ENCODE data around the gene ADAMTS14. TPM values are rescaled to one million over a fixed set of nuclear protein-coding genes. Genes with fewer than 3 reads are reported as not detected.

Gene ADAMTS14
- total RNA-seq, 1 experiment from 2014 or later: 0.14 TPM

DNA sequence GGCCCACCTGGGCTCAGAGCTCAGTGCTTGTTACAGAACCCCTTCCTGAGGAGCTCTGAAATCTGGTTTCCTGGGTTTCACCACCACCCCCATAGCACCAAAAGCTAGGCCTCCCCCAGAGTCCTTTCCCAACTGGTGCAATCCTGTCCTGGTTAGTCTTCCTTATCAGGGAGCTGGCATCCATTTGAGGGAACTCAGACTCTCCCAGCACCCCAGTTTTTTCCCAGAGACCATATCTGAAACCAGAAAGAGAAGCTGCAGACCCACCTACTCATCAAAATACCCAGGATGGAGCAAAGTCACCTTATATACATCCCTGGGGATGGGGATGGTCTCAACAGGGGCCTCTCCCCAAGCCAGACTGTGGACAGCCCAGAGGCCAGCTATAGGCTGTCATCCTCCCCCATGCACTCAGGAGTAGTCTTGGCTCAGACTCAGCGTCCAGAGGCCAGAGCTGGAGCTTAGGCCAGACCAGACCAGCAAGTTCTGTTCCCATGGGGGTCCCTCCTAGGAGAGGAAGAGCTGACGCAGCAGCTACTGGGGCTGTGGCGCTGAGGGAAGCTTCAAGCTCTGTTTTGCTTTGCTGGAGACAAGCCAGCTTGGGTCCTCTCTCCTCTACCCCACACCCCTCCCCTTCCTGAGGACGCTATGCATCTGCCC, 109.9 kb downstream of the ADAMTS14 start:
- DNase-seq: no peak
- H3K4me1 Mint-ChIP-seq (ENCODE audit: low read depth, unreplicated experiment): no peaks in the 10 kb centered on the region
- no TSS peak for BruUV-seq (replicated peaks)
- H3K4me3 Mint-ChIP-seq (ENCODE audit: low read depth, unreplicated experiment): no peak overlapping the region
- intact Hi-C loops (cut with micrococcal nuclease; ENCODE audit: unreplicated experiment): no loop called here
- peaks cover 84% of the 10 kb centered on the region for H3K27me3 Mint-ChIP-seq (ENCODE audit: unreplicated experiment)
- CTCF ChIA-PET: no interaction called here
- no peak overlapping the region for H3K27ac Mint-ChIP-seq (ENCODE audit: unreplicated experiment)
- TF ChIP-seq, protein P1, sequence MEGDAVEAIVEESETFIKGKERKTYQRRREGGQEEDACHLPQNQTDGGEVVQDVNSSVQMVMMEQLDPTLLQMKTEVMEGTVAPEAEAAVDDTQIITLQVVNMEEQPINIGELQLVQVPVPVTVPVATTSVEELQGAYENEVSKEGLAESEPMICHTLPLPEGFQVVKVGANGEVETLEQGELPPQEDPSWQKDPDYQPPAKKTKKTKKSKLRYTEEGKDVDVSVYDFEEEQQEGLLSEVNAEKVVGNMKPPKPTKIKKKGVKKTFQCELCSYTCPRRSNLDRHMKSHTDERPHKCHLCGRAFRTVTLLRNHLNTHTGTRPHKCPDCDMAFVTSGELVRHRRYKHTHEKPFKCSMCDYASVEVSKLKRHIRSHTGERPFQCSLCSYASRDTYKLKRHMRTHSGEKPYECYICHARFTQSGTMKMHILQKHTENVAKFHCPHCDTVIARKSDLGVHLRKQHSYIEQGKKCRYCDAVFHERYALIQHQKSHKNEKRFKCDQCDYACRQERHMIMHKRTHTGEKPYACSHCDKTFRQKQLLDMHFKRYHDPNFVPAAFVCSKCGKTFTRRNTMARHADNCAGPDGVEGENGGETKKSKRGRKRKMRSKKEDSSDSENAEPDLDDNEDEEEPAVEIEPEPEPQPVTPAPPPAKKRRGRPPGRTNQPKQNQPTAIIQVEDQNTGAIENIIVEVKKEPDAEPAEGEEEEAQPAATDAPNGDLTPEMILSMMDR (IDR thresholded peaks at IDR 0.05; ENCODE audit: unreplicated experiment): no peak
- no peaks in the 10 kb centered on the region for H3K9me3 Mint-ChIP-seq (ENCODE audit: low read depth, unreplicated experiment)
- H3K36me3 Mint-ChIP-seq (ENCODE audit: insufficient read depth, unreplicated experiment): no peaks in the 10 kb centered on the region

DNA sequence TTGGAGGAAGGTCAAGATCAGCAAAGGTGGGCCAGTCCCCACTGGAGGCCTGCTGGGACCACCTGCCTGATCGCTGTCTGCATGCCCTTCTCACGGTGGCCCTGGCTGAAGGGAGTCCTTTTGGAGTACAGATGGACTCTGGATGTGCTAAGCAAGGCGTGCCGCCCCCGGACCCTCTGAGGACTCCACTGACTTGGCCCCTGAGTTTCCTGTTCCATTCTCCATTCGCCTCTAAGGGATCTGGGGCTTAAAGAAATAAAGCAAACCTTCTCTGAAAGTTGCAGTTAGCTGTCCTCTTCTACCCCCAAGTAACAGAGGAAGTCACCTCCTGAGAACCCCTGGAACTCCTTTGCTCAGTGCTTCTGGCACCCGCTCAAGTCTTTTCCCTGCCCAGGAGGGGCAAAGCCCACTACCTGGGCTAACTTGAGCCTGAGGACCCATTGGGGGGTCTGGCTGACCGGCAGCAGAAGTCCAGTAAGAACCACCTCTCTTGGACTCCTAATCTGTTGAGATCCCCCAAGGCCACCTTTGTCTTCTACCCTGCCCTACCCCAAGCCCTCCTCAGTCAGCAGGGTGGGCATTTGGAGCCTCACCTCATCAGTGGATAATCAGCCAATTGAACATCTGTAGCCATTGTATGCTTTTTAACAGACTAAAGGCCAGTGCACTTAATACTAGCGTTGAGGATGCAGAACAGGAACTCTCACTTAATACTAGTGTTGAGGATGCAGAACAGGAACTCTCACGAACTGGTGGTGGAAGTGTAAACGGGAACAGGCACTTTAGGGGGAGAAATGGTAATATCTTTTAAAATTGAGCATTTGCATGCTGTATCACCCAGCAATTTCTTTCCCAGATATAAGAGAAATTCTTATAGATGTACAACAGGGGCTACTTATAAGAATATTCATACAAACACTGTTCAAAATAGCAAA, 110.7 kb downstream of the ADAMTS14 start:
- TF ChIP-seq, protein P1 (IDR thresholded peaks at IDR 0.05; ENCODE audit: unreplicated experiment): no peak
- H3K9me3 Mint-ChIP-seq (ENCODE audit: low read depth, unreplicated experiment): no peaks in the 10 kb centered on the region
- CTCF ChIA-PET: no interaction called here
- H3K27ac Mint-ChIP-seq (ENCODE audit: unreplicated experiment): no peak overlapping the region
- no peak for DNase-seq
- H3K27me3 Mint-ChIP-seq (ENCODE audit: unreplicated experiment): peaks cover 83% of the 10 kb centered on the region
- intact Hi-C loops (cut with micrococcal nuclease; ENCODE audit: unreplicated experiment): no loop called here
- no peaks in the 10 kb centered on the region for H3K4me1 Mint-ChIP-seq (ENCODE audit: low read depth, unreplicated experiment)
- H3K4me3 Mint-ChIP-seq (ENCODE audit: low read depth, unreplicated experiment): no peak overlapping the region
- no TSS peak for BruUV-seq (replicated peaks)
- H3K36me3 Mint-ChIP-seq (ENCODE audit: insufficient read depth, unreplicated experiment): no peaks in the 10 kb centered on the region

DNA sequence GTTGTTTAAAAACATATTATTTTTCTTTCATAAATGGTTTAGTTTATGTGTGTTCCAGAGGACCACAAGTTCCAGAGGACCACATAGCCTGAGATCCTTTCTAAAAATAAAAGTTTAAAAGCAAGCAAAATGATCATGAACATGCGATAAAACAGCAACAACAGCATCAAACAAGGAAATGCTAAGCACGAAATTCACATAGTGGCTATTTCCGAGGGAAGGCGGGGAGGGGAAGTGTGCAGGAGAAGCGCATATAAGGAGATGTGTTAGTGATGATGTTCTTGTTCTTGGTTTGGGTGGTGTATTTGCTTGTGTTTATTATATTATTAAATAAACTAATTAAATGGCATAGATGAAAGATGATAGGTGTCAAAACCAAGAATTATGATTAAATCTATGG, 111.7 kb downstream of the ADAMTS14 start:
- no peaks in the 10 kb centered on the region for H3K4me1 Mint-ChIP-seq (ENCODE audit: low read depth, unreplicated experiment)
- peaks cover 4% of the 10 kb centered on the region for H3K9me3 Mint-ChIP-seq (ENCODE audit: low read depth, unreplicated experiment)
- H3K36me3 Mint-ChIP-seq (ENCODE audit: insufficient read depth, unreplicated experiment): no peaks in the 10 kb centered on the region
- no TSS peak for BruUV-seq (replicated peaks)
- H3K27me3 Mint-ChIP-seq (ENCODE audit: unreplicated experiment): peaks cover 83% of the 10 kb centered on the region
- no peak overlapping the region for H3K27ac Mint-ChIP-seq (ENCODE audit: unreplicated experiment)
- no peak for DNase-seq
- intact Hi-C loops (cut with micrococcal nuclease; ENCODE audit: unreplicated experiment): no loop called here
- CTCF ChIA-PET: no interaction called here
- H3K4me3 Mint-ChIP-seq (ENCODE audit: low read depth, unreplicated experiment): no peak overlapping the region
- TF ChIP-seq, protein P1 (IDR thresholded peaks at IDR 0.05; ENCODE audit: unreplicated experiment): no peak

GRCh38 chr10:70784471-70784870, 112.2 kb downstream of the ADAMTS14 start:
- peaks cover 83% of the 10 kb centered on the region for H3K27me3 Mint-ChIP-seq (ENCODE audit: unreplicated experiment)
- no peaks in the 10 kb centered on the region for H3K36me3 Mint-ChIP-seq (ENCODE audit: insufficient read depth, unreplicated experiment)
- no TSS peak for BruUV-seq (replicated peaks)
- DNase-seq: no peak
- TF ChIP-seq, protein P1 (IDR thresholded peaks at IDR 0.05; ENCODE audit: unreplicated experiment): no peak
- no peak overlapping the region for H3K4me3 Mint-ChIP-seq (ENCODE audit: low read depth, unreplicated experiment)
- intact Hi-C loops (cut with micrococcal nuclease; ENCODE audit: unreplicated experiment): no loop called here
- H3K27ac Mint-ChIP-seq (ENCODE audit: unreplicated experiment): no peak overlapping the region
- CTCF ChIA-PET: no interaction called here
- H3K4me1 Mint-ChIP-seq (ENCODE audit: low read depth, unreplicated experiment): no peaks in the 10 kb centered on the region
- H3K9me3 Mint-ChIP-seq (ENCODE audit: low read depth, unreplicated experiment): peaks cover 4% of the 10 kb centered on the region
